Measurements from ENCODE around the gene ST8SIA1.

ST8SIA1 gene

DNA sequence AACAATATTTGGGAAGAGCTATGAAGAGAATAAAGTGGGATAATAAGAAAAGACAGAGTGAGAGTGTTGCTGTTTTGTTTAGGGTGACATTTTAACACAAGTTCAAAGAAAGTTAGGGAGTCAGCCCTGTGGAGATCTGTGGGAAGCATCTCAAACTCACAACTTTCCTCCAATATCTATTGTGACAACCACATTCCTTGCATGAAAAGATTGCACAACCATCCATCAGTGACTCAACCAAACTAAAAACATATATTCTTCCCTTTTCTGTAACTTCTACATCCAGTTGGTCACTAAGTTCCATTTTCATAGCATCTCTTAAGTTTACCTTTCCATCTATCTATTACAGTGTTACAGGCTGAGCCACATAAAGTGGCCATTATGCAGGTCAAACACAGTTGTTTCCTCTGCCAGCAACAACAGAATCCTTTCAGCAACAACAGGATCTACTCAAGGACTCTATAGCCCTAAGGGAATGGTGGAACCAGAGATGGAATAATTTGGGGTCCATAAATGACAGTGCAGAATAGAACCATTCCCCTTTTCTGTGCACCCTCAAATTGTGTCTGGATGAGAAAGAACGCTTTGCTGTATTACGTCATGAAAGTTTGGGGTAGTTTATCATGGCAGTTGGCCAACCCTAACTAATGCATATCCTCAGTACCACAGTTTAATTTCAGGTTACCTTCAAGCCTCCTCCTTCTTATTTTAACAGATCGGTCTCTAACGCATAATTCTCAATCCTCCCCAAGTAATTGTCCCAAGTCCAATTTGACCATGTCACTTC lies 118.8 kb downstream of the ST8SIA1 start:
- Histone ChIP-seq H3K27me3 (ENCODE audit: insufficient read depth, poor library complexity, severe bottlenecking) (no peaks in the 10 kb centered on the region), H3K4me3 (replicated peaks; ENCODE audit: insufficient read depth, low read length) (no peak overlapping the region), H3K27ac (replicated peaks) (no peak overlapping the region)
- no peak for TF ChIP-seq CTCF (IDR thresholded peaks at IDR 0.05; ENCODE audit: insufficient read depth, low read length)
- no peak for TF ChIP-seq GABPA (IDR thresholded peaks at IDR 0.05; ENCODE audit: low read depth)
- TF ChIP-seq SPI1 (IDR thresholded peaks at IDR 0.05; ENCODE audit: borderline replicate concordance, low read depth): no peak
- no peak for TF ChIP-seq POLR2AphosphoS5 (IDR thresholded peaks at IDR 0.05; ENCODE audit: low read depth)
- DNase-seq (ENCODE audit: low read depth in 1 of 2, low spot score in 1 of 2): no peak

DNA sequence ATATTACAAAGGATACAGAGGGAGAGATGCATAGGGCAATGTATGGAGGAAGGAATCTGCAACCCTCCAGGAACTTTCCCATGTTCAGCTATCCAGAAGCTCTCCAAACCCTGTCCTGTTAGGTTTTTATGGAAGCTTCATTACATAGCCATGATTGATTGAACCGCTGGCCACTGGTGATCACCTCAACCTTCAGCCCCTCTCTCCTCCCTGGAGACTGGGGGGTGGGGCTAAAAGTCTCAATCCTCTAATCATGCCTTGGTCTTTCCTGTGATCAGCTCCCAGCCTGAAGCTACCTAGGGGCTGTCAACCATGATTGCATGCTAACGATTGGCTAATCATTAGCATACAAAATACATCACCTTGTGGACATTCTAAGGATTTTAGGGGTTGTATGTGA lies 123.4 kb downstream of the ST8SIA1 start:
- TF ChIP-seq SPI1 (IDR thresholded peaks at IDR 0.05; ENCODE audit: borderline replicate concordance, low read depth) (no peak), GABPA (IDR thresholded peaks at IDR 0.05; ENCODE audit: low read depth) (no peak), CTCF (IDR thresholded peaks at IDR 0.05; ENCODE audit: insufficient read depth, low read length) (no peak), POLR2AphosphoS5 (IDR thresholded peaks at IDR 0.05; ENCODE audit: low read depth) (no peak), REST (IDR thresholded peaks at IDR 0.05; ENCODE audit: insufficient replicate concordance, low read depth) (no peak)
- DNase-seq (ENCODE audit: low read depth in 1 of 2, low spot score in 1 of 2): no peak
- H3K27me3 ChIP-seq (ENCODE audit: insufficient read depth, poor library complexity, severe bottlenecking): no peaks in the 10 kb centered on the region
- H3K4me3 ChIP-seq (replicated peaks; ENCODE audit: insufficient read depth, low read length): no peak overlapping the region
- H3K27ac ChIP-seq (replicated peaks): no peak overlapping the region

GRCh38 chr12:22209422-22209821 lies 125.1 kb downstream of the ST8SIA1 start:
- TF ChIP-seq REST (IDR thresholded peaks at IDR 0.05; ENCODE audit: insufficient replicate concordance, low read depth) (no peak), CTCF (IDR thresholded peaks at IDR 0.05; ENCODE audit: insufficient read depth, low read length) (no peak), GABPA (IDR thresholded peaks at IDR 0.05; ENCODE audit: low read depth) (no peak), SPI1 (IDR thresholded peaks at IDR 0.05; ENCODE audit: borderline replicate concordance, low read depth) (no peak), POLR2AphosphoS5 (IDR thresholded peaks at IDR 0.05; ENCODE audit: low read depth) (no peak)
- Histone ChIP-seq H3K27me3 (ENCODE audit: insufficient read depth, poor library complexity, severe bottlenecking) (no peaks in the 10 kb centered on the region), H3K4me3 (replicated peaks; ENCODE audit: insufficient read depth, low read length) (no peak overlapping the region), H3K27ac (replicated peaks) (no peak overlapping the region)
- no peak for DNase-seq (ENCODE audit: low read depth in 1 of 2, low spot score in 1 of 2)

Measured in HL-60 (cell line).